ENCODE data around the gene CHMP4A.

Gene CHMP4A

DNA sequence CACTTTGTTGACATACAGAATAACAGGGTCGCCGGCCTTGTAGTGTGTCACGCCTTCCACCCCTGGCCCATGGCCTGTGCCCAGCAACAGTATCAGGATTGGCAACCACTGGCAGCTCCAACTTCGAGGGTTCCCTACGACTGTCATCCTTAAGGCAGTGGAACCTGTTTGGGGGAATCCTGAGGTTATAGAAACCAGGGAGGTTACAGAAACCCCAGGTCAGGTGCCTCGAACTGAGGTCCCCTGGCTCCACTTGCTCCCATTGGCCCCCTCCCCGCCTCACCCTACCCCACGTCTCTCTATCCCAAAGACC, 18.5 kb downstream of the CHMP4A start:
- DNase-seq: no peak

DNA sequence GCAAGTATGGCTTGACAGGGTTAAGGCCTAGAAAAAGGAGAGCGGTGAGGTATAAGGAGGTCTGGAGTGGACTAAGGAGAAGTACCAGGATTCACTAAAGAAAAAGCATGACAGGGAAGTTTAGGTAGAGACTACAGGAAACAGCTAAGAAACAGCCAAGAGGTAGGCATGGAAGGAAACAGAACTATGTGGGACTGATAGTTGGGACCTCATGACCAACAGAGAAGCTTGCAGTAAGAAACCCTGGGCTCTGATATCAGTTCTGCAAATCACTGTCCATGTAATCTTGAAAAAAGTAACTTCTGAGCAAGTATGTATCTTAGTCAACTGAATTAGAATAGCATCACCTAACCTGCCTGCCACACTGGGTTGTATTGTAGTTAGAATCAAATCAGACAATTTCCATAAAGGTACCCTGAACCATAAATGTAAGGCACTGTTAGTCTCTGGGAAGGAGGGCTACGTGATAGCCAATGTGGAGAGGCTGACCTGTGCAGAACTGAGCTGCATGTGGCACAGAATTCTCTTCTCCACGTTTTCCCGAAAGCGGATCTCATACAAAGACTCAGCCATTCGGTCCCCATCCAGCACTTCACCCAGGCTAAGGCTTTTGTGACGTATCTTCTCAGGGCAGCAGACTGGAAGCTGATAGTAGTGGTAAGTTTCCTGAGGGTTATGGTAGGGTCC, 19.0 kb downstream of the CHMP4A start:
- no peak for DNase-seq

DNA sequence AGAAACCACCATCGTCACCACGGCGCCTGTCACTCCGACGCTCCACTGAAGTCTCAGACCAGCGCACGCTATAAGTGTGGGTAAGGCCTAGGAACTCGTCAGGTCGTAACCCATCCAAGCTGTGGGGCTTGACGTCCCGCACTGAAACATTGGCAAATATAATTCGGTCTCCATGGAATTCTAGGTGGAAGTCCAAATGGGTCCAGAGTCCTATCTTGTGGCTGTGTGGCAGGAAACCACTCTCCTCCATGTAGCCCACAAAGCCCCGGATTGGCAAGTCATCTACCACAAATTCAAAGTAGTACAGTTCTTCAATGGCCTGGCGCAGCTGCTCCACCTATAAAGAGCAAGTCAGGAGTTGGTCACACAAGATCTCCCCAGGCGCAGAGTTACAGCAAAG, 20.4 kb downstream of the CHMP4A start:
- no peak for DNase-seq

DNA sequence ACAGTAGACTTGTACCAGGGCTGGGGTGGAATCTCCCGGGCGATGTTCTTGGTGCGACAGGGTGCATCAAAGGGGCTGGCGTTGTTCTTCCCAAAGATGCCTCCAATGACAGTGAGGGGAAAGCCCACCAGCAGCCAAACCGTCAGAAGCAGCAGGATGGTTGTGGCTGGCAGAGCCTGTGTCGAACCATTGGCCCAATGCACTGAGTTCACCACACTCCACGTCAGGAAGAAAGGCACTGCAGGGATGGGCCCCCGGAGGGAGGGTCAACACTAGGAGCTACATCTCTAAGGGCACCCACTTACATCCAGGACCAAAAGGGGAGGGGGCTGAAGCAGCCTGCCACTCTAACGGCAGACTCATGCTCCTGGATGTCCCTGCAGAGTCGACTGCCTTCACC, 22.9 kb downstream of the CHMP4A start:
- no peak for DNase-seq

DNA sequence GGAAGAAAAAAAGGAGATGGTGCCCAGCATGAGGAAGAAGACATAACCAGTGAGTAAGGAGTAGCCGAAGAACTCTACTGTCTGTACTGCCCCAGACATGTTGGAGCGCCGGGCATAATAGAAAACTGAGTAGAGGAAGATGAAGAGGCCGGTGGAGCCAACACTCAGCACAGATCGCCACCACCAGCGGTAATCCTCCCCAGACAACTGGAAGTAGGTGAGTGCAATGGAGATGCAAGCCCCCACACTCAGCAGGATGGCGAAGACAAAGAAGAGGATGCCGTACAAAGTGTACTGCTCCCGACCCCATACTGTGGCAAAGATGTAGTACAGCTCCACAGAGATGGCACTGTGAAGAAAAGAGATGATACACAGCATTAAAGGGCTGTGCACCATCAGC, 23.8 kb downstream of the CHMP4A start:
- no peak for DNase-seq

DNA sequence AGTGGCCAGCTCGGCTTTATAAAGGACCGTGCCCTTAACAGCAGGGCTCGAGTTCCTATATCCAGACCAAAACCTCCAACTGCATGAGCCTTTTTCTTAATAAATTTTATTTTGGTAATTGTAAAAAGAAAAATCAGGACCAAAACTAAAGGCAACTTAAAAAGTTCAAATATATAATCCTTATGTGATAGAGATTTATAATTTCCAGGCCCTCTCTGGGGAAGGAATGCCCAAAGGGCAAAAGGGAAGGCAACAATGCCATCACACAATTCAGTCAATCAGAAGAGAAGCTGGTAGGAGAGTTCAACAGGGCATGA, 24.3 kb downstream of the CHMP4A start:
- DNase-seq: no peak

DNA sequence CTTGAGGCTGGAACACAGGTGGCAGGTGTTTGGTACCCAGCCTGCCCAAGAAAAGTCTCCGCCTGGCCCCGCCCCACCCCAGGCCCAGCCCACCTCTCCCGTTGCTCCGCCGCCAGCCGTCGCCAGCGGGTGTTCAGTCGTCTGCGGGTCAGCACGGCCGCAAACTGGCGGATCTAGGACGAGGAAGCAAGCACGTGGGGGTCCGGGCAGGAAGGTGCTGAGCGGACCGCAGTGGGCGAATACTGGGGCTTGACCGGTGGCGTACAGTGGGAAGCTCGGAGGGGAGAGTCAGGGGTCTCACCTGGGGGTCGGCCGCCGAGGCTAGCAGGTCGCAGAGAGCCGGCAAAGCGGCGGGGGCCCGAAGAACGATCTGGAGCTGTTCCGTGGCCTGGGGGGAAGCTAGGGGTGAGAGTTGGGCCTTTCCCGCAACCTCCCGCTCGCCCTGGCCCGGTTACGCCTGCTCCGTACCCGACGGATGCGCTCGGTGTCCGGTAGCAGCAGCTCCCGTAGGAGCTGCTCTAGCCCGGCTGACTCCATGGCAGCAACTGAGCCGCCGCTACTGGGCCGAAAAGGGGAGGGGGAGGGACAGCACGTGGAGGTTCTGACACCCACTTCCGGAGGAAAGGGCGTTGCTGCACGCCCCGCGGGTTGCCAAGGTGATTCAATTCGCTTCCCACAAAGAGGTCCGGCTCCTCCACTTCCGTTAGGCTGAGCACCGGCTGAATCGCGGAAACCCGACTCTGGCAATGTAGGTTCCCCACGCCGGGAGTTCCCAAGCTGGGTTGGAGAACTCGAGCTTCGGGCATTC, 24.8 kb downstream of the CHMP4A start, which contains the start of gene IPO4:
Gene IPO4 (minus strand): TSS at position 566 of the 808 bp plus-strand sequence. CDS start 29 bp downstream, at position 537.
- DNase-seq: peak; percentile 97

DNA sequence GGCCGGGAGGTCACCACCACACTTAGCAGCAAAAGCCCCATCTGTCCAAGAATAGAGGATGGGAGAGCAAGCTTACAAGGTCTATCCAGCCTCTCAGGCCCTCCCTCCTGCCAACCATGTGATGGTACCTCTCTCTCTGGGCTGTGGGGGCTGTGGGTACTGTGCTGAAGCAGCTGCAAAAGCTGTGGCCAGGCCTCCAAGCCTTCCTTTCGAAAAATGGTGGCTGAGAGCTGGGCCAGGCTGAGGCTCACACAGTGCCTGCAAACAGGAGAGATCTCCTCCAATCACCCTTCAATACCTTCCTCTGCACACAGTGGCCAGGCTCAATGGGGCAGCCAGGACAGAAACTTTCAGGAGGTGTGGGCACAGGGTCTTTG, 25.8 kb downstream of the CHMP4A start:
- DNase-seq: no peak

DNA sequence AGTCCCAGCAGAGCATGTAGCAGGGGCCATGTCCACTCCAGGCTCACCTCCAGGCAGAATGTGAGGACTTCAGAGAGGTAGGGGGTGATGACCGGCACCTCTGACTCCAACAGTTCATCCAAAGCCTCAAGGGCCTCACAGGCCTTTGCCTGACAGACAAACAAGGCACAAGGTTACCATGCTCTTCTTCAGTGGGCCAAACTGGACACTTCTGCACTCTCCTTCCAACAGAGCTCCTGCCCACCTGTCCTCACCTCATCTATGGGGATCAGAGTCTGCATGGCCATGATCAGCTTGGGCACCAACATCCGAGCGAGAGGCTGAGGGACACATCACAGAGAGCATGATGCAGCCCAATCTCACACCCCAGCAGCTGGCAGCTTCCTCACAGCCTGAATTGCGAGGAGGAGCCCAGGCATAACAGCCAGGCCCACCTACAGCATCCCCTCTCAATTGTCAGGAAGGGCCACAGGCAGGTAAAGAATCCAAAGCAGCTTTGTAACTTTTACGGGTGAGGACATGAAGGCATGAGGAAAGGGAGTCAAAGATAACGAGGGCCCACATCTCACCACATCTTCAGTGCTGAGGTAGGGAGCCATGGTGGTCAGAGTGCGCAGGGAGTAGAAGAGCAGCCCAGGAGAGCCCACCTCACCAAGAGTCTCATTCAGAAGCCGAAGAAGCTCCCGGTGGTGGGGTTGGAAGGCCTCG, 26.3 kb downstream of the CHMP4A start:
- no peak for DNase-seq

DNA sequence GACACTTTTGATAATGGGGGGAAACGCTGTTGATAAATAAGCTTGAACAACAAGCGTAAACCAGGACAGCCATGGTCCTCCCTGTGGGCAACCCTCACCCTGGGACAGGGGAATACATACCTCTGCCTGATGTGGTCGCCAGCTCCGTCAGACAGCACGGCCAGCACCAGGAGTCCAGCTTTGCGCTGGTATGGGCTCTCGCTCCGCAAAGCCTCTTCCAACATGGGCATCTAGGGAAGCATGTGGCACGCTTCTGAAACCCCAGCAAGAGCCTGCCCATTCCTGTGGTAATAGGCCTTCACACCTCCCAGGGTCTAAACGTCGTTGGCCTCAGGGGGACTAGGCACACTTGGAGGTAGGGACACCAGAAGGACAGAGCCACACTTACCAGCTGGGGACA, 27.5 kb downstream of the CHMP4A start:
- DNase-seq: no peak

DNA sequence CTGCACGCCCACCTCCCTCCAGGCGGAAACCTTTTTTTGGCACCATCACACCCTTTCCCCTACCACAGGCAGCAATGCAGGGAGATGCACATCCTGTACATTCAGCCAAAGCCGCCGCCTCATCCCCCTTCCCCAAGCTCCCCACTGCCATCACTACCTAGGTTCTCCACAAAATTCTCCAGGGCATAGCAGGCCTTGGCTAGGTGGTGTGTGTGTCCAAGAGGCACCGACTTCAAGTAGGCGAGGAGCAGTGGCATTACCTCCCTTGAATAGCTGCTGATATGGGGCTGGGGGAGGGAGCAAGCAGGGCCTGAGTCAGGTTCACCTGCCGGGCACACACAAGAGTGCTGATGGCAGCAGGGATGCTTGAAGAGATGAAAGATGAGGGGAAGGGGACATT, 28.3 kb downstream of the CHMP4A start:
- DNase-seq: no peak

DNA sequence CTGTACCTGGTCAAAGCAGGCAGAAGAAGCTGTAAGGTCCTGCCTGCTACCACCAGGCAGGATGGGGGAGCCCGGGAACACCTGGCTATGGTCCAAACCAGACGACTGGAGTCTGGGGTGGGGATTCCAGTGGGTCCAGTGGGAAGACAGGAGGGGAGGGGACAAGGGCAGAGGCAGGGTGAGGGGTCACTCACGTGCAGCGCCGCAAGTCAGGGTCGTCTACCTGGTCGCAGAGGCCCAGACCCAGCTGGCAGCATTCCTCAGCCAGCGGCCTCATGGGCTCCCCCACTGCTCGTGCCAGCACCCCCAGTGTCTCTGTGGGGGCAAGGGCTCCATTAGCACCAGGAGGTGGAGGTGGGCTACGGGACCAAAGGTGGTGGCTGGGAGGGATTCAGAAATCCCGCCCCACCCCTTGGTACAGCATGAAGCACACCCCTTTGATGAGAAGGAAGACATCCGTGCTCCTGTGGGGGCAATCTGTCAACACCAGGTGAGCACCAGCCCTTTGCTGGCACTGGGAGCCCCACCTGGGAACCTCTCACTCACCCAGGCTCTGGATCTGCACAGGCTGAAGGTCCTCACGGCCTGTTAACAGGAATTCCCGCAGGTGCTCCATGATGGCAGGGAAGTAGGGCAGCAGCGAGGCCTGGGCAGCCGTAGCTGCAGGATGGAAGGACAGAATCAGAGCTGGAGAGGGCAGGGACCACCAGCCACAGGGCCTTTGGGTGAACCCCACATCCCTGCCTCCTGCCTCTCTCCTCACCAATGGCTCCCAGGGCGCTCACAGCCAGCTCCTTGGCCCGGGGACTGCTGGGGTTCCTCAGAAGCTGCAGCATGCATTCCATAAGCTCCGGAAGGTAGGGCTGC, 29.0 kb downstream of the CHMP4A start:
- no peak for DNase-seq

DNA sequence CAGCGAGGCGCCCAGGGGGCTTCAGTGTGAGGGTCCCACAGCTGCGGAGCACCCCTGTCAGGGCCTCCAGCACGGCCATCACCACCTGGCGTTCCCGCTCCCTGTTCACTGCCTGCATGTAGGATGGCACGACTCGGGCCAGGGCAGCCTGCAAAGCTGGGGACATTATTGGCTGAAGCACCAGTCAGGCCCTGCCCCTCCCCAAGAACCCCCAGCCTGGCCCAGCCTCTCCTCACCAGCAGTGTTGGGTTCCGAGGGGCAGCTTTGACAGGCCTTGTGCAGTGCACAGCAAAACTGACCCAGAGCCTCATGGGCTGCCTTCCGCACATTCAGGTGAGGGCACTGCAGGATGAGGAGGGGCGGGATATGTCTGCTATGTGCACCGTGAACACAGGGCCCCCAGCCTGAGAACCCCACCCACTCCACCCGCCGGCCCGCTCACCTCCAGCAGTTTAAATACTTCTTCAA, 30.2 kb downstream of the CHMP4A start:
- DNase-seq: no peak

DNA sequence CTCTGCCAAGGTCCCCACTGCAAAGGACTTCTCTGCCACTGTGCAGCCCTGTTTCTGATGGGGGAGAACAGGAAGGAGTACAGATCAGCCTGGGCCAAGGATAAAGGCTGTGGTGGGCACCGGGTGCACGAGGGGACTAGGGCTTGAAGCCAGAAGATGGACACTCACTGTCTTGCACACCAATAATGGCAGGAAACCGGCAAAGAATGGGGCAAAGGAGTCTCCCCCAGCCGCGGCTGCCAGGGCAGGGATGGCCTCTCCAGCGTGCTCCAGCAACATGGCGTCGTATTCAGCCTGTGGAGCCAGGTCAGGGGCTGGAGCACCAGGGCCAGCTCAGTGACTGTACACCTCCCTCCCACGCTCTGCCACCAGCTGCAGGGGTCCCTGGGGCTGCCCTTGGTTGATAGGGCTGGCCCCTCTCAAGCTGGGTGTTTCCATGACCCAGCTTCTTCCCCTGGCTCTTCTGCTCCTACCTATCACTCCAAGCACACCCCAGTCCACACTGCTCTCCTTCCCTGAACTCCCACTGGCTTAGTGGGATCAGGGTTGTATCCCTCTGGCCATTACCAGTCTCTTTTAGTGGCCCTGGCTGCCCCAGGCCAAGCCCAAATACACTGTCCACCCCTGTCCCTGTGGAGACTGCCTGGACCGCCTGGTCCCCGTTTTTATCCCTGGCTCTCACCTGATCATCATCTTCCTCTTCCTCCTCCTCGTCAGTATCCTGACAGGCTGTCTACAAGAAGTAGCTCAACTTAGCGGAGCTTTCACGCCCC, 31.0 kb downstream of the CHMP4A start:
- no peak for DNase-seq

DNA sequence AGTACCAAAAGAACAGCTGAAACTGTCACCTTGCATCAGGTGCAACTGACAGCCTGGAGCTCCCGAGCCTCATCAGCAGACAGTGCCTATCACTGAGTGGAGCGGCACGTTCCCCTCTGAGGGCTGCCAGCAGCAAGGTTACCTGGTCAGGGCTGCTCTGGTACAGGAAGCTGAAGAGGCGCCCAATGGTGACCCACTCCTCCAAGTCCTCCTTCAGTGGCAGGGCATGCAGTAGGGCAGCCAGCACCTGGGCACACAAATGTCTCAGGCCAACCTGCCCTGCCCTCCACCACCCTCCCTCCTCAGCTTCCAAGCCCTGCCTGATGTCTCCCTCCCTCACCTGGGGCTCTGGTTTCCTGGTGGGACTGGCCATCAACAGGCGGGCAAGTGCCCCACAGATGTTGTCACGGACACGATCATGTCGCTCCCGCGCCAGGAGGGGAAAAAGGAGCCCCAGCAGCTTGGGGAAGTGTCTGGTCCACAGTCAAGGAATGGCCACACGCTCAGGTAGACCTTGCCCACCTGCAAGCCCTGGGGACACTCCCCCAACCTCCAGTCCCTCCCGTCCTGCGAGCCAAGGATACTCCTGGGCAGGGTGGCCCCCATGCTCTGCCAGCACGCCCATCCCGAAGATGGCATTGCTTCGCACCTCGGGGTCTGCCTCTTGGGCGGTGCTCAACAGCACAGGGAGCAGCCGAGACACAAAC, 31.8 kb downstream of the CHMP4A start:
- DNase-seq: no peak

DNA sequence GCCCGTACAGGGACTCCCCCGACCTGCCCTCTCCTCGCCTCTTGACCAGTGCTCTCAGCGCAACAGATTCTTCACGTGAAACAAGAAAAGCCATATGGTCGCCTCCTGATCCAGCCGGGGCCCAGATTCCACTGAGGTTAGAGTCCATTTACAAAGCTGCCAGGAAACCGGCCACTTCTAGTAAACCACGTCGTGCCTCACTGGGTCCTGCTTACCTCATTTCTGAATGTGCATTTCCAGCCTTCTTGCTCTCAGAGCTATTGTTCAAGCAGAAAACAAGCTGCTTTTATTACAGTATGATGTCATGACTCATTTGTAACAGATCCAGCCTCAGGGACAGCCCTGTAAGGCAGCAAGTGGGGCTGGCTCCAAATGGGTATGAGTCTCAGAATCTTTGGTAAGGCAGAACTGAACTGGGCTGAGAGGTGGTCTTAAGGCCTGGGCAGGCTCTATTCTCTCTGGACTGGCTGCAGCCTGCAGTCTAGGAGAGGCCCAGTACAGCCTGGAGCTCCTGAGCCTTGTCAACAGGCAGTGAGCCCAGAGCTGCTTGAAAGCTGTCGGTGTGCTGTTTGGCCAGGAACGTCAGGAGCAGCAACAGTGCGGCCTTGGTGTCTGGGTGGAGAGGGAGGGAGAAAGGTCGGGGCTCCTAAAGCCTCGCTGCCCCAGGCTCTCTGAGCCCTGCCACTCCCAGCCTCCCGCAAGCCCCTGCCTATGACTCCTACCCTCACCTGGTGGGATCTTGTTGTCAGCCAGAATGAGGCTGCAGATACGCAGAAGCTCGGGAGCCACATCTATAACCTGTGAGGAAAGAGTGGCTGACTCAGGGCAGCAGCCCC, 33.1 kb downstream of the CHMP4A start:
- DNase-seq: no peak

DNA sequence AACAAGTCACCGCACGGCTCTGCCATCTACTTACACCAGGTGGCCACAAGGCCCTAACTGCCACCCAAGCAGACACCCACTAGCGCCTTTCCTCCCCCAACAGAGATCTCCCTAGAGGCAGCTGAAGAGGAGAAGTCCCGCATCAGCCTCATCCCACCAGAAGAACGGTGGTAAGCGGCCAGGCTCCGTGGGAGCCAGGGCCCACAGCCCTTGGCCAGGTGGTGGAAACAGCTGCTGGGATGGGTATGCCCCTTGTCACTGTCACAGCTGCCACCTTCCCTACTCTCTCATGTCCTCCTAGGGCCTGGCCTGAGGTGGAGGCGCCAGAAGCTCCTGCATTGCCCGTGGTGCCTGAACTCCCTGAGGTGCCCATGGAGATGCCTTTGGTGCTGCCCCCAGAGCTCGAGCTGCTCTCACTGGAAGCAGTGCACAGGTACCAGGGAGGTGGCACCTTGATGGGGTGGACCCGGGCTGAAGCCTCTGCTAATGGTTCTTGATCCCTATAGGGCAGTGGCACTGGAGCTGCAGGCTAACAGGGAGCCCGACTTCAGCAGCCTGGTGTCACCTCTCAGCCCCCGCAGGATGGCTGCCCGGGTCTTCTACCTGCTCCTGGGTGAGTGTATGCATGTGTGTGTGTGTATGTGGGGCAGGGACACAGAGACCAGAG, 33.9 kb downstream of the CHMP4A start:
- DNase-seq: no peak

DNA sequence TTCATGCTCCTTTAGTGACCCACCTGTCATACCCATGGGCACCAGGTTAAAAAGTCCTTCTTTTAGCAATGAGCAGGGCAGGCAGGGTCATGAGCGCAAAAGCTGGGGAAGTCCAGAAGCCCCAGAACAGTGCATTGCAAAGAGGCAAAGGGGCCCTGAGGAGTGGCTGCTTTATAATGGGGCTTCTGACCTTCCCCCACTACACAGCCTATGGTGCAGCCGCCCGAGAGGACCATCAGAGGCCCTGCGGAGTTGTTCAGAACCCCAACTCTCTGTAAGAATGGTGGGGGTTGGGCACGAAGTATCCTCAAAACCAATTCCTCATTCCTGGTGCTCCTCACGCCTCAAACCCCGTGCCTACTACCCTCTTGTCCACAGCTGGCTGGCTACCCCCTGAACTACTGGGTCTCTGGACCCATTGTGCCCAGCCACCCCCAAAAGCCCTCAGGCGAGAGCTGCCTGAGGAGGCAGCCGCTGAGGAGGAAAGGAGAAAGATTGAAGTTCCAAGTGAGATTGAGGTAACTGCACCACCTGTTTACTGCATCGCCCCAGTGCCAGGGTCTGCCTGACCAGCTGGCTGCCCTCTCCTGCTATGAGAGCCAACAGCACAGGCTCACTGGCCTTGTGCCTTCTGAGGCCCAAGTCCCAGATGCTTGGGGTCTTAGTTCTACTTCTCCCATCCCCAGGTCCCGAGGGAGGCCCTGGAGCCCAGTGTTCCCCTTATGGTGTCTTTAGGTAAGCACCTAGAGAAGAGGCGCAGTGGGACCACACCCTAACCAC, 34.7 kb downstream of the CHMP4A start:
- DNase-seq: no peak

DNA sequence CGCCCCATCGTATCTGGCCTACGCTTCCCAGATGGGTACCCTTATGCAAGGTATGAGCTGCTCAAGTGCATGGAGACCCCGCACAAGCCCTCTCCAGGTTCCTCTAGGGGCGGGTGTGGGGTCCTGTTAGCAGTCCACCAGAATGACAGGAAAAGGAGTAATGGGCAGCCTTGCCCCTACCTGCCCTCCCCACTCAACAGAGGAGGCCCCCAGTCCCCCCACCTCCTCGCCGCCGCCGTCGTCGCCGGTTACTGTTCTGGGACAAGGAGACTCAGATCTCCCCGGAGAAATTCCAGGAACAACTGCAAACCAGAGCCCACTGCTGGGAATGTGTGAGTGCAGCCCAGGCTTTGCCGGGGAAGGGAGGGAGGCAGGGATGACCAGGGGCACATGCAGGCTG, 35.4 kb downstream of the CHMP4A start:
- no peak for DNase-seq

Measured in activated CD4-positive, alpha-beta T cell treated with anti-CD3 and anti-CD28 coated beads, Interleukin-2, amount 50 U/mL, for 16 hours (primary cell).